Measurements from ENCODE around the gene SCAMP5. TPM values are rescaled to one million over a fixed set of nuclear protein-coding genes. Genes with fewer than 3 reads are reported as not detected.

SCAMP5 gene
- total RNA-seq, 2 donors from 2014 or later, result 21.9 to 33.5 TPM

GRCh38 chr15:75049392-75049791 is 54.0 kb downstream of the SCAMP5 start:
- no peaks in the 10 kb centered on the region for H3K27me3 Mint-ChIP-seq (ENCODE audit: insufficient read depth)
- no peak for TF ChIP-seq CTCF (conservative IDR thresholded peaks at IDR 0.05)
- peaks cover 22% of the 10 kb centered on the region for H3K36me3 Mint-ChIP-seq (ENCODE audit: low read depth)
- no peak overlapping the region for H3K27ac Mint-ChIP-seq
- Histone ChIP-seq H3K27me3 (ENCODE audit: control insufficient read depth, insufficient read depth, low read length, poor library complexity, severe bottlenecking) (no peaks in the 10 kb centered on the region), H3K4me1 (ENCODE audit: control insufficient read depth, insufficient read depth, low read length) (peaks cover 12% of the 10 kb centered on the region), H3K36me3 (ENCODE audit: control insufficient read depth, insufficient read depth, low read length) (peaks cover 18% of the 10 kb centered on the region), H3K27ac (ENCODE audit: low read depth, low read length) (no peak overlapping the region), H3K9me3 (ENCODE audit: control insufficient read depth, low read length) (no peaks in the 10 kb centered on the region), H3K4me3 (ENCODE audit: low read length) (no peak overlapping the region), H3K9ac (ENCODE audit: extremely low read depth, low read length, poor library complexity, severe bottlenecking) (no peak overlapping the region)
- no peaks in the 10 kb centered on the region for H3K9me3 Mint-ChIP-seq
- peaks cover 16% of the 10 kb centered on the region for H3K4me1 Mint-ChIP-seq
- no peak for DNase-seq
- WGBS, 2 experiments (ENCODE audit: insufficient coverage in 1 of 2, insufficient read length in 1 of 2), result 95 to 98% methylated on average over 9 to 11 of the region's 11 CpGs
- H3K4me3 Mint-ChIP-seq, result no peak overlapping the region

GRCh38 chr15:75050283-75050682 is 54.9 kb downstream of the SCAMP5 start:
- no peaks in the 10 kb centered on the region for H3K27me3 ChIP-seq (ENCODE audit: control insufficient read depth, insufficient read depth, low read length, poor library complexity, severe bottlenecking)
- Mint-ChIP-seq H3K36me3 (ENCODE audit: low read depth) (peaks cover 15% of the 10 kb centered on the region), H3K4me3 (no peak overlapping the region), H3K27ac (no peak overlapping the region), H3K27me3 (ENCODE audit: insufficient read depth) (no peaks in the 10 kb centered on the region), H3K9me3 (no peaks in the 10 kb centered on the region), H3K4me1 (peaks cover 17% of the 10 kb centered on the region)
- no peaks in the 10 kb centered on the region for H3K9me3 ChIP-seq (ENCODE audit: control insufficient read depth, low read length)
- no peak overlapping the region for H3K27ac ChIP-seq (ENCODE audit: low read depth, low read length)
- peaks cover 15% of the 10 kb centered on the region for H3K36me3 ChIP-seq (ENCODE audit: control insufficient read depth, insufficient read depth, low read length)
- peaks cover 12% of the 10 kb centered on the region for H3K4me1 ChIP-seq (ENCODE audit: control insufficient read depth, insufficient read depth, low read length)
- WGBS, 2 experiments (ENCODE audit: insufficient coverage in 1 of 2, insufficient read length in 1 of 2), result 94 to 100% methylated on average over 2 of the region's 2 CpGs
- no peak overlapping the region for H3K9ac ChIP-seq (ENCODE audit: extremely low read depth, low read length, poor library complexity, severe bottlenecking)
- no peak for TF ChIP-seq CTCF (conservative IDR thresholded peaks at IDR 0.05)
- no peak for DNase-seq
- H3K4me3 ChIP-seq (ENCODE audit: low read length), result no peak overlapping the region

- no peak for DNase-seq
- no peaks in the 10 kb centered on the region for H3K27me3 ChIP-seq (ENCODE audit: control insufficient read depth, insufficient read depth, low read length, poor library complexity, severe bottlenecking)
- H3K9me3 Mint-ChIP-seq, result no peaks in the 10 kb centered on the region
- no peak overlapping the region for H3K27ac Mint-ChIP-seq
- no peak overlapping the region for H3K27ac ChIP-seq (ENCODE audit: low read depth, low read length)
- no peak overlapping the region for H3K9ac ChIP-seq (ENCODE audit: extremely low read depth, low read length, poor library complexity, severe bottlenecking)
- H3K27me3 Mint-ChIP-seq (ENCODE audit: insufficient read depth), result no peaks in the 10 kb centered on the region
- H3K9me3 ChIP-seq (ENCODE audit: control insufficient read depth, low read length), result no peaks in the 10 kb centered on the region
- WGBS, 2 experiments (ENCODE audit: insufficient coverage in 1 of 2, insufficient read length in 1 of 2), result 95 to 96% methylated on average over 3 to 6 of the region's 6 CpGs
- TF ChIP-seq CTCF (conservative IDR thresholded peaks at IDR 0.05), result no peak
- H3K4me3 ChIP-seq (ENCODE audit: low read length), result no peak overlapping the region
- peaks cover 17% of the 10 kb centered on the region for H3K4me1 Mint-ChIP-seq
- H3K4me3 Mint-ChIP-seq, result no peak overlapping the region
- H3K4me1 ChIP-seq (ENCODE audit: control insufficient read depth, insufficient read depth, low read length), result peaks cover 12% of the 10 kb centered on the region
- H3K36me3 ChIP-seq (ENCODE audit: control insufficient read depth, insufficient read depth, low read length), result peaks cover 15% of the 10 kb centered on the region
- H3K36me3 Mint-ChIP-seq (ENCODE audit: low read depth), result peaks cover 16% of the 10 kb centered on the region
These were observed 55.8 kb downstream of the SCAMP5 start for GRCh38 chr15:75051191-75051608.

Data from endodermal cell (in vitro differentiated cells).